Gastroesophageal sphincter (tissue), 4 donors: Measurements from ENCODE around the gene ZDHHC11. TPM values are rescaled to one million over a fixed set of nuclear protein-coding genes. Genes with fewer than 3 reads are reported as not detected.
"Not testable (repeated sequence)": the region's sequence is repeated elsewhere in the genome, so short reads cannot be mapped to it uniquely, and the experiment has no call there.

Source experiments
- ATAC-seq: fragments of 150-250 bp; one replicate; pipeline ENCODE4 v1.9.1; 2016; ENCODE audit warnings: mild to moderate bottlenecking, moderate library complexity
- H3K27ac ChIP-seq, 4 donors: fragments of 200-600 bp; sonication (generic) in 3 of 4; 1 replicate in 3 of 4; 2 replicates in 1 of 4; pipeline ENCODE4 v1.5.1; 2016 to 2019
- H3K27me3 ChIP-seq: fragments of 200-600 bp; sonication (generic); one replicate; pipeline ENCODE4 v1.5.1; 2019
- H3K36me3 ChIP-seq, 2 donors: fragments of 200-600 bp; sonication (generic); one replicate each; pipeline ENCODE4 v1.5.1; 2019; ENCODE audit warnings: control low read depth in 1 of 2
- H3K4me1 ChIP-seq, 3 donors: fragments of 200-600 bp; sonication (generic); 1 replicate in 2 of 3; 2 replicates in 1 of 3; pipeline ENCODE4 v1.5.1; 2016 to 2019; ENCODE audit warnings: control low read depth in 2 of 3
- H3K4me3 ChIP-seq, 2 donors: fragments of 200-600 bp; sonication (generic); one replicate each; pipeline ENCODE4 v1.5.1; 2019; ENCODE audit warnings: mild to moderate bottlenecking in 1 of 2, moderate library complexity in 1 of 2
- H3K9me3 ChIP-seq, 3 donors: fragments of 200-600 bp; sonication (generic); one replicate each; pipeline ENCODE4 v1.5.1; 2017 to 2019; ENCODE audit warnings: control low read depth in 2 of 3
- EP300 ChIP-seq: sonication (generic); formaldehyde crosslinking; IDR thresholded peaks from one replicate; pipeline ENCODE4 v1.6.1; 2017; ENCODE audit warnings: antibody characterized with exemption, mild to moderate bottlenecking
- POLR2A ChIP-seq, 2 donors: fragments of 450-650 bp; IDR thresholded peaks; one replicate each; pipeline ENCODE4 v1.6.1; 2017; ENCODE audit warnings: antibody characterized with exemption in 2 of 2, mild to moderate bottlenecking in 2 of 2, moderate library complexity in 1 of 2
- POLR2AphosphoS5 ChIP-seq: sonication (generic); formaldehyde crosslinking; IDR thresholded peaks from one replicate; pipeline ENCODE4 v1.6.1; 2017; ENCODE audit warnings: antibody characterized with exemption
- WGBS, 2 donors: methylation state at CpG; one replicate each; pipeline ENCODE4 v1.1.5; 2018; ENCODE audit warnings: low coverage in 1 of 2; 5-methylcytosine and 5-hydroxymethylcytosine counted together
- total RNA-seq, 4 donors: library from RNA; depleted of rRNA; stranded (reverse); fragments of >200 nt; gene quantifications; one replicate each; pipeline ENCODE4 v1.1.0, GENCODE V29; 2016
- TF ChIP-seq, protein P1 (sequence below), 4 experiments: fragments of 200-600 bp in 2 of 4; fragments of 450-650 bp in 2 of 4; sonication (generic) in 1 of 4; IDR thresholded peaks; one replicate each; pipeline ENCODE4 v1.5.1; 2017 to 2019; ENCODE audit warnings: antibody characterized with exemption in 4 of 4, mild to moderate bottlenecking in 2 of 4, moderate library complexity in 2 of 4

ZDHHC11 gene
- total RNA-seq, 4 donors from 2014 or later, result 2.3 to 19.1 (median 7.4) TPM

DNA sequence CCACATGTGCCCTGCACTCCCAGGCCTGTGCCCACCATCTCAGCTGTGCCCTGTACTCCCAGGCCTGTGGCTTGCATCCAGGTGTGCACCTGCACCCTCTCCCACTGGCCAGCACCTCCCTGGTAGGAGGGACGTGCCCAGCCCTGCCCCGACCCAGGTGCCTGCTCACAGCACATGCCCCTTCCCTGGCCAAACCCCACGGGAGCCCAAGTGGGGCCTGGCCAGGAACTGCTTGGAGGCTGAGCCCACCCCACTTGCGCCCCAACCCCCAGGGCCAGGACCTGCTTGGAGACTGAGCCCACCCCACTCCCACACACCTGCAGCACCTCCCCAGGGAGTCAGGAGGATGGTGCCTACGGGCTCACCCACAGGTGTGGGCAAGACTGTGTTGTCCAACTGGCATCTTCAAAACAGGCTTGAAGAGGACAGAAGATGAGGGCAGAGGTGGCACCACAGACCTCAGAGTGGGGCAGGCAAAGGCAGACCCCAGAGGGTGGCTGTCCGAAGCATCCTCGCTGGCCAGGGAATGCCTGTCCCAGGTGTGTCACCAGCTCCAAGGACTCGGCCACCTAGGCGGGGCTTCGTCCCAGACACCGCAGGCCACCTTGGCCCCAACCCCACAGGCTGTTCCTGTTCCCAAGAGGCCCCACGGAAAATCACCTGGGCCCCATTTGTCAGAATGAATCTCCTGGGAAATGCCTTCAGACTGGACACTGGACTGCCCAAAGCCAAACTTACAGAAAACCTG, 77.1 kb downstream of the ZDHHC11 start:
- Histone ChIP-seq H3K36me3 (no peaks in the 10 kb centered on the region), H3K4me1 (peaks cover 0 to 20% (median 0%) of the 10 kb centered on the region in 3 donors), H3K27me3 (no peaks in the 10 kb centered on the region), H3K9me3 (no peaks in the 10 kb centered on the region), H3K4me3 (no peak overlapping the region), H3K27ac (no peak overlapping the region)
- TF ChIP-seq POLR2A (IDR thresholded peaks at IDR 0.05), result no peak
- TF ChIP-seq POLR2AphosphoS5, result no peak
- TF ChIP-seq, protein P1, sequence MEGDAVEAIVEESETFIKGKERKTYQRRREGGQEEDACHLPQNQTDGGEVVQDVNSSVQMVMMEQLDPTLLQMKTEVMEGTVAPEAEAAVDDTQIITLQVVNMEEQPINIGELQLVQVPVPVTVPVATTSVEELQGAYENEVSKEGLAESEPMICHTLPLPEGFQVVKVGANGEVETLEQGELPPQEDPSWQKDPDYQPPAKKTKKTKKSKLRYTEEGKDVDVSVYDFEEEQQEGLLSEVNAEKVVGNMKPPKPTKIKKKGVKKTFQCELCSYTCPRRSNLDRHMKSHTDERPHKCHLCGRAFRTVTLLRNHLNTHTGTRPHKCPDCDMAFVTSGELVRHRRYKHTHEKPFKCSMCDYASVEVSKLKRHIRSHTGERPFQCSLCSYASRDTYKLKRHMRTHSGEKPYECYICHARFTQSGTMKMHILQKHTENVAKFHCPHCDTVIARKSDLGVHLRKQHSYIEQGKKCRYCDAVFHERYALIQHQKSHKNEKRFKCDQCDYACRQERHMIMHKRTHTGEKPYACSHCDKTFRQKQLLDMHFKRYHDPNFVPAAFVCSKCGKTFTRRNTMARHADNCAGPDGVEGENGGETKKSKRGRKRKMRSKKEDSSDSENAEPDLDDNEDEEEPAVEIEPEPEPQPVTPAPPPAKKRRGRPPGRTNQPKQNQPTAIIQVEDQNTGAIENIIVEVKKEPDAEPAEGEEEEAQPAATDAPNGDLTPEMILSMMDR (IDR thresholded peaks at IDR 0.05), result no peak
- no peak for TF ChIP-seq EP300
- ATAC-seq, result peak; percentile 8
- WGBS, 2 donors, result no CpG with 5 or more reads among the region's 12 CpGs

- H3K27ac ChIP-seq, H3K9me3 ChIP-seq, ATAC-seq, H3K27me3 ChIP-seq, H3K4me3 ChIP-seq, H3K36me3 ChIP-seq: not testable (repeated sequence)
- peaks cover 0 to 20% (median 0%) of the 10 kb centered on the region in 3 donors for H3K4me1 ChIP-seq
- WGBS, 2 donors, result 65 to 70% methylated on average over 13 of the region's 13 CpGs
Observed at GRCh38 chr5:772931-773330, 77.9 kb downstream of the ZDHHC11 start.

GRCh38 chr5:772547-772890, 78.3 kb downstream of the ZDHHC11 start:
- not testable (repeated sequence) for H3K36me3 ChIP-seq, H3K4me3 ChIP-seq, ATAC-seq, H3K27me3 ChIP-seq, H3K27ac ChIP-seq, H3K9me3 ChIP-seq
- WGBS, 2 donors, result 49% methylated on average over 3 of the region's 14 CpGs; no CpG with 5 or more reads in 1 of the 2 donors
- H3K4me1 ChIP-seq, result peaks cover 0 to 20% (median 0%) of the 10 kb centered on the region in 3 donors

GRCh38 chr5:771841-772546, 78.8 kb downstream of the ZDHHC11 start:
- H3K27me3 ChIP-seq, H3K4me3 ChIP-seq, ATAC-seq, H3K36me3 ChIP-seq, H3K27ac ChIP-seq, H3K9me3 ChIP-seq: not testable (repeated sequence)
- H3K4me1 ChIP-seq, result peaks cover 0 to 20% (median 0%) of the 10 kb centered on the region in 3 donors
- 76% methylated on average over 8 of the region's 31 CpGs; no CpG with 5 or more reads in 1 of the 2 donors for WGBS, 2 donors

- not testable (repeated sequence) for ATAC-seq, H3K27me3 ChIP-seq, H3K9me3 ChIP-seq, H3K27ac ChIP-seq, H3K4me3 ChIP-seq, H3K36me3 ChIP-seq
- peaks cover 0 to 17% (median 0%) of the 10 kb centered on the region in 3 donors for H3K4me1 ChIP-seq
- 59% methylated on average over 5 of the region's 19 CpGs; no CpG with 5 or more reads in 1 of the 2 donors for WGBS, 2 donors
Observed at GRCh38 chr5:771087-771781, 79.6 kb downstream of the ZDHHC11 start.

GRCh38 chr5:770585-770984, 80.2 kb downstream of the ZDHHC11 start:
- not testable (repeated sequence) for H3K27ac ChIP-seq, ATAC-seq, H3K9me3 ChIP-seq, H3K4me3 ChIP-seq, H3K27me3 ChIP-seq
- peaks cover 0 to 17% (median 0%) of the 10 kb centered on the region in 3 donors for H3K4me1 ChIP-seq
- no CpG with 5 or more reads among the region's 10 CpGs for WGBS, 2 donors
- peaks cover 0 to 14% of the 10 kb centered on the region in 2 donors for H3K36me3 ChIP-seq

DNA sequence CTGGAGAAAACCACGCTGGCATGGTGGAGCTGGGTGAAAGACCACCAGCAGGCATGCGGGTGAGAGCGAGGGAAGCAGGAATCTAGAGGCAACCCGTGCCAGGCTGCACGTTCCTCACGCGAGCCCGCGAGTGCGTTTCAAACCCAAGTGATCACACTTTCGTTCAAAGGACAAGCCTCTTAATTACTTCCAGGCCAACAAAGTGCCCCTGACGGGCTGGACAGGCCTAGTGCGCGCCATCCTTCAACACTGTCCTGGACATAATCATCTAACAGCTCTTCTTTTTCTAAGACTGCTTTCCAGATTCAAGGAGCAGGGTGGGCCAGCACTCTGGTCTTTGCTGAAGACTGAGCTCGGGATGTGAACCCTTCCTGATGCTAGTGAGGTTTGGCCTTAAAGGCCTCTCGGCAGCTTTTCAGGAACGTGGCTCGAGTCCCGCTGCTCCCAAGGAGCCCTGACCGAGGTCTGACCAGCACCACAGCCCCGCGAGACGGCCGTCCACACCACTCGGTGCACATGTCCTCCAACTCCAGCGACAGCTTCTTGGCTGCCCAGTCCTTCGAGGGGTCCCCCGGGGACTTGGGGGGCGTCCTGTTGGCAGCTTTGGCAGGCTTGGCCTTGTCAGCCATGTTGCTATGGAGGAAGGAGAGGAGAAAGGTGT, 81.2 kb downstream of the ZDHHC11 start:
- not testable (repeated sequence) for H3K9me3 ChIP-seq, H3K27ac ChIP-seq, H3K27me3 ChIP-seq, ATAC-seq, H3K4me3 ChIP-seq
- Histone ChIP-seq H3K36me3 (peaks cover 0 to 18% of the 10 kb centered on the region in 2 donors), H3K4me1 (peaks cover 0 to 10% (median 0%) of the 10 kb centered on the region in 3 donors)
- WGBS, 2 donors, result 90 to 92% methylated on average over 4 to 15 of the region's 29 CpGs
